PC-9 (cell line): Measurements from ENCODE around the gene GPRIN3. TPM values are rescaled to one million over a fixed set of nuclear protein-coding genes. Genes with fewer than 3 reads are reported as not detected.
A peak's percentile ranks its signal among the peaks of the same experiment; 100 is the strongest.
"Not testable (repeated sequence)": the region's sequence is repeated elsewhere in the genome, so short reads cannot be mapped to it uniquely, and the experiment has no call there.

Experiments used
- BruUV-seq: library from RNA; stranded (reverse); fragments of 400-500 nt; replicated peaks from 2 replicates; lab custom pipeline; 2021; lab: Mats Ljungman, UMichigan
- CTCF ChIA-PET: fragments of 300-600 bp; sonication (Branson Sonifier 250); formaldehyde crosslinking; loops from one replicate; lab custom pipeline; 2022; ENCODE audit warnings: antibody characterized with exemption; lab: Charles Lee
- POLR2A ChIA-PET: fragments of 300-600 bp; sonication (Branson Sonifier 250); formaldehyde crosslinking; loops from one replicate; lab custom pipeline; 2022; ENCODE audit warnings: antibody characterized with exemption; ENCODE audit not compliant: unreplicated experiment; lab: Charles Lee
- DNase-seq, 2 experiments: peaks; one replicate each; pipeline versions ENCODE4 v3.0.0 to v3.0.0-alpha.2; 2015 to 2022; ENCODE audit warnings: mixed read lengths in 1 of 2
- H2AFZ ChIP-seq: fragments of 200-600 bp; sonication (generic); 2 replicates; pipeline ENCODE4 v1.8.1; 2017; ENCODE audit warnings: antibody characterized with exemption
- H3F3A ChIP-seq: fragments of 200-600 bp; sonication (generic); 2 replicates; pipeline ENCODE4 v1.8.1; 2017; ENCODE audit warnings: antibody characterized with exemption, mild to moderate bottlenecking, low read depth; ENCODE audit not compliant: insufficient read depth
- H3K27ac ChIP-seq: fragments of 200-600 bp; sonication (generic); 2 replicates; pipeline ENCODE4 v1.6.1; 2016; ENCODE audit warnings: mixed run types
- H3K27me3 ChIP-seq: fragments of 200-600 bp; sonication (generic); 2 replicates; pipeline ENCODE4 v1.6.1; 2016; ENCODE audit warnings: low read depth, mixed run types; ENCODE audit not compliant: insufficient read depth
- H3K36me3 ChIP-seq: fragments of 200-600 bp; sonication (generic); 2 replicates; pipeline ENCODE4 v1.6.1; 2016; ENCODE audit warnings: low read depth, mixed run types
- H3K4me1 ChIP-seq: fragments of 200-600 bp; sonication (generic); replicated peaks from 2 replicates; pipeline ENCODE4 v1.6.1; 2016; ENCODE audit warnings: mixed run types; ENCODE audit not compliant: insufficient read depth
- H3K4me2 ChIP-seq: fragments of 200-600 bp; sonication (generic); 2 replicates; pipeline ENCODE4 v1.6.1; 2017; ENCODE audit warnings: mixed run types
- H3K4me3 ChIP-seq: fragments of 200-600 bp; sonication (generic); 2 replicates; pipeline ENCODE4 v1.6.1; 2016; ENCODE audit warnings: mixed run types
- H3K79me2 ChIP-seq: fragments of 200-600 bp; sonication (generic); 2 replicates; pipeline ENCODE4 v1.6.1; 2017; ENCODE audit warnings: low read depth, mixed run types
- H3K9me2 ChIP-seq: fragments of 200-600 bp; sonication (generic); 2 replicates; pipeline ENCODE4 v1.8.1; 2017; ENCODE audit warnings: mild to moderate bottlenecking; ENCODE audit not compliant: insufficient read depth
- H3K9me3 ChIP-seq: fragments of 200-600 bp; sonication (generic); 2 replicates; pipeline ENCODE4 v1.8.1; 2016; ENCODE audit warnings: low read depth; ENCODE audit not compliant: insufficient read depth
- H4K20me1 ChIP-seq: fragments of 200-600 bp; sonication (generic); 2 replicates; pipeline ENCODE4 v1.8.1; 2017; ENCODE audit not compliant: insufficient read depth
- EZH2 ChIP-seq: fragments of 200-600 bp; sonication (generic); IDR thresholded peaks from 2 replicates; pipeline ENCODE4 v1.8.0; 2017; ENCODE audit warnings: antibody characterized with exemption, low read depth
- intact Hi-C: fragments of 100-400 bp; cut with micrococcal nuclease; formaldehyde crosslinking; loops from one replicate; pipeline ENCODE4 v1.10.0; 2022; ENCODE audit not compliant: unreplicated experiment
- total RNA-seq: library from RNA; stranded (reverse); gene quantifications from 2 replicates; pipeline ENCODE4 v1.2.3, GENCODE V29; 2021
- TF ChIP-seq, protein P1 (sequence below): fragments of 200-600 bp; sonication (generic); conservative IDR thresholded peaks from 2 replicates; pipeline ENCODE4 v1.6.1; 2017; ENCODE audit warnings: mixed run types, antibody characterized with exemption, mild to moderate bottlenecking, moderate library complexity

GPRIN3 gene
- total RNA-seq, 1 experiment from 2014 or later, result 0.02 TPM

DNA sequence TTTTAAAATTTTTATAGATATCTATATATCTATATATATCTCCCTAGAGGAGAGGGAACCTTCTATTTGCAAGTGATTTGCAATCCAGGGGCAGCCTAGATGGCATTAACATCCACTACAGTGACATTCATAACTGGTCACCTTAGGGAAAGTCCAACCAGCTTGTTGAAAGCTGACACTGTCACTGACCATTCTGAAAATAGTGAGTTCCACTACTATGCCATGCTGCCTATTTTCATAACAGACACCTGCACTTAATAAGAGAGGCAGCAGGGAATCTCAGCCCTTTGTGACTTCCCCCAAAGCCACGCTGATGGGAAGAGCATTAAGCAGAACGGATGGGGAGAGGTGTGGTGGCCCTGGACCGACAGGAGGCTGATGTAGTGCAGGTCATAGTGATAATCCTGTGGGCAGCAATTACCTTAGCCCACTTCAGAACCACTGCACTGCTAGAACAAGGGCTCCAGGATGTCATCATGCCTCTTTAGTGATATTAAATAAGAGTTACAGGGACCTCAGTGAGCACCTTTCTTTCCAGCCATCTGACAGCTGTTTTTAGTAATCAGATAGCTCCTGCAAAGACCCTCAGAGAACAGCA is 51.3 kb downstream of the GPRIN3 start:
- H3K4me3 ChIP-seq, result no peak overlapping the region
- no peak overlapping the region for H2AFZ ChIP-seq
- intact Hi-C loops, result no loop called here
- no peaks in the 10 kb centered on the region for H3F3A ChIP-seq
- no TSS peak for BruUV-seq
- no peaks in the 10 kb centered on the region for H3K4me1 ChIP-seq
- no peaks in the 10 kb centered on the region for H3K79me2 ChIP-seq
- H3K27ac ChIP-seq, result no peak overlapping the region
- no peak overlapping the region for H3K4me2 ChIP-seq
- ChIA-PET POLR2A (no interaction called here), CTCF (no interaction called here)
- no peaks in the 10 kb centered on the region for H3K9me3 ChIP-seq
- H3K9me2 ChIP-seq, result no peaks in the 10 kb centered on the region
- TF ChIP-seq EZH2, result no peak
- TF ChIP-seq, protein P1, sequence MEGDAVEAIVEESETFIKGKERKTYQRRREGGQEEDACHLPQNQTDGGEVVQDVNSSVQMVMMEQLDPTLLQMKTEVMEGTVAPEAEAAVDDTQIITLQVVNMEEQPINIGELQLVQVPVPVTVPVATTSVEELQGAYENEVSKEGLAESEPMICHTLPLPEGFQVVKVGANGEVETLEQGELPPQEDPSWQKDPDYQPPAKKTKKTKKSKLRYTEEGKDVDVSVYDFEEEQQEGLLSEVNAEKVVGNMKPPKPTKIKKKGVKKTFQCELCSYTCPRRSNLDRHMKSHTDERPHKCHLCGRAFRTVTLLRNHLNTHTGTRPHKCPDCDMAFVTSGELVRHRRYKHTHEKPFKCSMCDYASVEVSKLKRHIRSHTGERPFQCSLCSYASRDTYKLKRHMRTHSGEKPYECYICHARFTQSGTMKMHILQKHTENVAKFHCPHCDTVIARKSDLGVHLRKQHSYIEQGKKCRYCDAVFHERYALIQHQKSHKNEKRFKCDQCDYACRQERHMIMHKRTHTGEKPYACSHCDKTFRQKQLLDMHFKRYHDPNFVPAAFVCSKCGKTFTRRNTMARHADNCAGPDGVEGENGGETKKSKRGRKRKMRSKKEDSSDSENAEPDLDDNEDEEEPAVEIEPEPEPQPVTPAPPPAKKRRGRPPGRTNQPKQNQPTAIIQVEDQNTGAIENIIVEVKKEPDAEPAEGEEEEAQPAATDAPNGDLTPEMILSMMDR, result no peak
- H3K36me3 ChIP-seq, result no peaks in the 10 kb centered on the region
- no peak for DNase-seq
- H3K27me3 ChIP-seq, result no peaks in the 10 kb centered on the region
- H4K20me1 ChIP-seq, result no peaks in the 10 kb centered on the region

DNA sequence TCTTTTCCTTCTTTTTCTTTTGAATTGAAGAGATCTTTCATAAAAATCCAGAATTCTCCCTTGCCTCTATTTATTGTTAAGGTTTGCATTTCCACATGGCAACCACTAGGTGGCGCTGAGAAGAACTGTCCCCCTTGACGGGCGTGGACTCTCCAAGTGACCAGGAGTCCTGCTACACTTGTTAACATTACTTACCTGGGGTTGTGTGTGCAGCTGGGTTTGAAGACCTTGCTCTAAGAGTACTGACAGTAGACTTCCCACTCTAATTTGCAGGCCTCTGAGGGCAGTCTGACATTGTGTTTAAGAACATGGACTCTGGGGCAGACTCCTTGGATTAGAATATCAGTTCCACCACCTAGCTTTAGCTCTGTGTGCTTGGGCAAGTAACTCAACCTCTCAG is 52.8 kb downstream of the GPRIN3 start:
- Histone ChIP-seq H2AFZ (no peak overlapping the region), H3F3A (no peaks in the 10 kb centered on the region), H3K4me3 (no peak overlapping the region), H3K4me1 (no peaks in the 10 kb centered on the region), H3K27ac (no peak overlapping the region), H3K27me3 (no peaks in the 10 kb centered on the region), H3K9me3 (no peaks in the 10 kb centered on the region), H4K20me1 (no peaks in the 10 kb centered on the region), H3K4me2 (no peak overlapping the region), H3K36me3 (no peaks in the 10 kb centered on the region), H3K79me2 (no peaks in the 10 kb centered on the region), H3K9me2 (no peaks in the 10 kb centered on the region)
- ChIA-PET CTCF (interaction anchor here (0.6 kb wide), 1 partner anchor 177 kb away, joined by 5 read pairs; no protein-coding TSS in a partner anchor), POLR2A (no interaction called here)
- TF ChIP-seq EZH2, result no peak
- TF ChIP-seq, protein P1, result peak; percentile 80
- intact Hi-C loops, result no loop called here
- BruUV-seq, result no TSS peak
- no peak for DNase-seq

DNA sequence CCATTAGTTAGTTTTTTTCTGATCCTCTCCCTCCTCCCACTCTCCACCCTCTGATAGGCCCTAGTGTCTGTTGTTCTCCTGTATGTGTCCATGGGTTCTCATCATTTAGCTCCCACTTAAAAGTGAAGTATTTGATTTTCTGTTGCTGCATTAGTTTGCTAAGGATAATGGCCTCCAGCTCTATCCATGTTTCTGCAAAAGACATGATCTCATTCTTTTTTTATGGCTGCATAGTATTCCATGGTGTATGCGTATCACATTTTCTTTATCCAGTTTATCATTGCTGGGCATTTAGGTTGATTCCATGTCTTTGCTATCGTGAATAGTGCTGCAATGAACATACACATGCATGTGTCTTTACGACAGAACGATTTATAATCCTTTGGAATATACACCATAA is 53.3 kb downstream of the GPRIN3 start:
- DNase-seq, BruUV-seq, H4K20me1 ChIP-seq, H3F3A ChIP-seq, H3K9me3 ChIP-seq, H3K4me1 ChIP-seq, H3K4me3 ChIP-seq, CTCF ChIA-PET, intact Hi-C loops, H3K9me2 ChIP-seq, H3K27me3 ChIP-seq, H3K36me3 ChIP-seq, H3K79me2 ChIP-seq, H3K27ac ChIP-seq, POLR2A ChIA-PET, H3K4me2 ChIP-seq, H2AFZ ChIP-seq: not testable (repeated sequence)

DNA sequence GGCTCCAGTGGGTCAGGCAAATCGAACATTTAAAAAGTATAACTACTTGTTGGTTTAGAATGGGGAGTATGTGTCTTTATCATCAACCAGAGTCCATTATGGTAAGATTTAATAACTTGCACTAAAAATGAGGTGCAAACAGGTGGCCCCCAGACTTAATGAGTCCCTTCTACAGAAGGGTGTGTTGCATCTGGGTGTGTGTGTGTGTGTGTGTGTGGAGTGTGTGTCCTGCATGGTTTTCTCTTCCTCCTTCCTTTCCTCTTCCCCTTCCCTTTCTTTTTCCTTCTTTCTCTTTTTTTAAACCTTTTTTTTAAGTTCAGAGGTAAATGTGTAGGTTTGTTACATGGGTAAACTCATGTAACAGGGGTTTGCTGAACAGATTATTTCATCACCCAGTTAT is 53.7 kb downstream of the GPRIN3 start:
- Histone ChIP-seq H3K36me3 (no peaks in the 10 kb centered on the region), H3K27ac (no peak overlapping the region), H3F3A (no peaks in the 10 kb centered on the region), H3K9me3 (no peaks in the 10 kb centered on the region), H2AFZ (no peak overlapping the region), H3K9me2 (no peaks in the 10 kb centered on the region), H3K4me2 (no peak overlapping the region), H3K27me3 (no peaks in the 10 kb centered on the region), H3K4me1 (no peaks in the 10 kb centered on the region), H4K20me1 (no peaks in the 10 kb centered on the region), H3K79me2 (no peaks in the 10 kb centered on the region), H3K4me3 (no peak overlapping the region)
- no TSS peak for BruUV-seq
- ChIA-PET POLR2A (no interaction called here), CTCF (no interaction called here)
- intact Hi-C loops, result no loop called here
- DNase-seq, result no peak
- TF ChIP-seq EZH2, result no peak
- TF ChIP-seq, protein P1, result no peak
